NCI-H82 (cell line): ENCODE results near the gene TRAK1.
A peak's percentile ranks its signal among the peaks of the same experiment; 100 is the strongest.
"Not testable (repeated sequence)": the region's sequence is repeated elsewhere in the genome, so short reads cannot be mapped to it uniquely, and the experiment has no call there.

Experiments
- DNase-seq: peaks from one replicate; lab custom pipeline; 2025; lab: John Stamatoyannopoulos, UW

The TRAK1 gene, protein sequence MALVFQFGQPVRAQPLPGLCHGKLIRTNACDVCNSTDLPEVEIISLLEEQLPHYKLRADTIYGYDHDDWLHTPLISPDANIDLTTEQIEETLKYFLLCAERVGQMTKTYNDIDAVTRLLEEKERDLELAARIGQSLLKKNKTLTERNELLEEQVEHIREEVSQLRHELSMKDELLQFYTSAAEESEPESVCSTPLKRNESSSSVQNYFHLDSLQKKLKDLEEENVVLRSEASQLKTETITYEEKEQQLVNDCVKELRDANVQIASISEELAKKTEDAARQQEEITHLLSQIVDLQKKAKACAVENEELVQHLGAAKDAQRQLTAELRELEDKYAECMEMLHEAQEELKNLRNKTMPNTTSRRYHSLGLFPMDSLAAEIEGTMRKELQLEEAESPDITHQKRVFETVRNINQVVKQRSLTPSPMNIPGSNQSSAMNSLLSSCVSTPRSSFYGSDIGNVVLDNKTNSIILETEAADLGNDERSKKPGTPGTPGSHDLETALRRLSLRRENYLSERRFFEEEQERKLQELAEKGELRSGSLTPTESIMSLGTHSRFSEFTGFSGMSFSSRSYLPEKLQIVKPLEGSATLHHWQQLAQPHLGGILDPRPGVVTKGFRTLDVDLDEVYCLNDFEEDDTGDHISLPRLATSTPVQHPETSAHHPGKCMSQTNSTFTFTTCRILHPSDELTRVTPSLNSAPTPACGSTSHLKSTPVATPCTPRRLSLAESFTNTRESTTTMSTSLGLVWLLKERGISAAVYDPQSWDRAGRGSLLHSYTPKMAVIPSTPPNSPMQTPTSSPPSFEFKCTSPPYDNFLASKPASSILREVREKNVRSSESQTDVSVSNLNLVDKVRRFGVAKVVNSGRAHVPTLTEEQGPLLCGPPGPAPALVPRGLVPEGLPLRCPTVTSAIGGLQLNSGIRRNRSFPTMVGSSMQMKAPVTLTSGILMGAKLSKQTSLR

DNA sequence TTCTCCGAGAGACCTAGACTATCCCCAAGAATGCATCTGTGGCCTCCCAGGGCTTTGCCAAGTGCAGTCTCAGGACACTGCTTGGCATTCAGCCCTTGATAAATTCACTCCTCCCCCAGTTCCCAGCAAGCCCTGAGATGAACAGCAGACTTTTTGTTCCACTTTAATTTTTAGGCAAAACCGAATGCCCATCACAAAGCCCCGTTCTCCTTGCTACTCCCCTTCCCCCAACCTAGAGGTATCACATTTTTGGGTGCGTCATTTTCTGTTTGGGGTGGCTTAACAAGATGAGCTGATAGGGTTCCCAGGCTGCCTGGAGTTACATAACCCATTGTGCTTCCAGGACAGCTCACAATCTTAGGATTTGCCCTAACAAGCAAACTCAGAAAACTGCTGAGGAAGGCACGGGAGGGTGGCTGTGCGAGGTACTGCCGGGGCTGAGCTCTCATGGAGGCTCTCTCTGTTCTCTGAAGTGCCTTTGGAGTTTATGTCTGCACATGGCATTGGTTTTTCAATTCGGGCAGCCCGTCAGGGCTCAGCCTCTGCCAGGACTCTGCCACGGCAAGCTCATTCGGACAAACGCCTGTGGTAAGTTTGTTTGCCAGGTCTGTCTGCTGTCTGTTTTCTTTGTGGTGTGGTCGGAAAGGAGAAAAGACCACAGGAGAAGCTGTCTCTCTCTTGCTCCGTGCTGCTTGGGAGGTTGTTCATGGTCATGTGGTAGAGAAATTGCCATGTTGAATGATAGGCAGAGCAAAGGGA, at the start of gene TRAK1:
TRAK1 (plus strand) TSS at position 385 of the 759 bp plus-strand sequence; CDS start at position 498, 113 bp downstream.
- DNase-seq: no peak

DNA sequence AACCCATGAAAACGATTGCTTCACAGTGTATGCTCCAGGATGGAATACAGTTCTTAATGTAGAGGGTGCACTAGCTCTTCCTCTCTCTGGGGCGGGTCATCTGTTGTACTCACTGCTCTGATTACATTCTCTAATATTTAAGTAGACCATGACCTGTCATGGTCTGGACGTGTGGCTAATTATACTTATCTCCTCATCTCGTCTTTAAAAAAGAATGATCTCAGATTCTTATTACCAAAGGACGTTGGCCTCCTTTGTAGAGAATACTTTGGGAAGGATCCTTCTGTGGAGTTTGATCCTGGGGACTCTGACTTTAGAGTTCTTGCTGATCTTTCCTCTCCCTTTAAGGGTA, 48.4 kb upstream of the TRAK1 start:
- DNase-seq: peak; percentile 83

GRCh38 chr3:42043099-42043813, 47.9 kb upstream of the TRAK1 start:
- peak; percentile 92 for DNase-seq

DNA sequence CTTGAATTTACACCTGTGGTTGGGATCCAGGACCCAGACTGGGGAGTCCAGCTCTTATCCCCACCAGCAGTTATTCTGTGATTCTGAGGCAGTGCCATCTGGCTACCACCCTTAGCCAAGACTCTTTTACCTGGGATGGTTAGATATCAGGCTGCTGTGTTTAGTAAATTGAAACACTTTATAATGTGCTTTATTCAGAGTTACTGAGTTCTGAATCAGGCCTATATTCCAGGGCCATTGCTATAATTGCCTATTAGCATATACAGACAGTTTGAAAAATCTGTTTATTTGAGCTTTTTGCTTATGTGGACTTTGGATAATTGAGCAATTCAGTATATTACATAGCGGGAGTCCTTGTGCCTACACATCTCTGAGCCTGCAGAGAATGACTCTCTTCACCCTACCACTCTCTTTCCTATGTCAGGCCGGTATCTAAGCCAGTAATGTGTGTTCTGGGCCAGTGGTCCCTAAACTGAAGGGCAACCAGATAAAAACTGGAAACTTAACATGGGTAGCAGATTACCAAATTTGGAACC, 45.4 kb upstream of the TRAK1 start:
- peak; percentile 25 for DNase-seq

- not testable (repeated sequence) for DNase-seq
Measured at GRCh38 chr3:42048526-42048925, 42.6 kb upstream of the TRAK1 start.

DNA sequence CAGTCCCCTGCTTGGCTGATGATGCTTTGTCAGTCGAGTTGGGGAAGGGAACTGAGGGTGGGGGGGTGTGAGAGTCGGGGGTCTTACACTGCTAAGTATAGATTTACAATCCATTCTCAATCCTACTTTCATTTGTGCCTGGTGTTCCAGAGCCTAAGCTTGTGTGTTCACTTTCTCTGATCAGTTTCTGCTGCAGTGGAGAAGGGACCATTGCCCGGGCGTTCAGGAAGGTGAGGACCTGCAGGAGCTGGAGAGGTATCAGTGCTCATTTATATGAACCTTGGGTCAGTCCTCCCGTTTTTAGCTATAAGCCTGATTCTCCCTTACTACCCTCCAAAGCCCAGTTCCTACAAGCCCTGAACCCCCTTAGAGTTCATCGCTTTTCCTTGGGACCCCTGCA, 41.0 kb upstream of the TRAK1 start:
- no peak for DNase-seq

DNA sequence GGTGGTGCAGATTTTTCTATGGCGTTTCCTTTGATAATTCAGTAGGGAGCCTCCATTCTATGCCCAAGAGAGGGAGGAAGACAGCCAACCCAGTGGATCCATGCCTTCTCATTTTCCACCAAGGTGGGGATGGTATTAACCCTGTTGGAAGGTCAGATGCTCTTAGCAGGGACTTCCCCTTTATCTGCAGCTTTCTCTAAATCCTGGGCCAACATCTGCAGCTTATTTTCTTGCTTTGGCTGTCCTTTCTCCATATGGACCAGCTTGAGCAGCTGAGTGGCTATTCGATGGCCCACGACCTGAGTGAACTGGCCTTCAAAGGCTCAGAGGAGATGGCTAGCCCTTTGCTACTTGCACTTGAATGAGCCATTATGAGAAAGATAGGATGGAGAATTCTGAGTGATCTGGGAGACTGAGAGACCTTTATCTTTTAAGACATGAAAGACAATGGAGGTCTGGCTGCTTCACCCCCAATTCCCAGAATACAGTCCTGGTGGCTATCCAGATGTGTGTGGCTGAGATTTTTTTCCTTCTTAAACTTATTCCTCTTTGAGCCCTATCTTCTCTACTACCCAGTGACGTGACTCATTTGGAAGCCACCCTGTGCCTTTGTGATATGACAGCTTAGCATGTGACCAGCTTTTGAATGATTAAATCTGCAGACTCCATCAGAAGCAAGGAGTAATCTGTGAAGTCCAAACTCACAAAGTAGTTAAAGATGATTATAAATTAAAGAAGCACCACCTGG, 39.6 kb upstream of the TRAK1 start:
- peak; percentile 60 for DNase-seq

GRCh38 chr3:42052132-42052483, 39.0 kb upstream of the TRAK1 start:
- no peak for DNase-seq

DNA sequence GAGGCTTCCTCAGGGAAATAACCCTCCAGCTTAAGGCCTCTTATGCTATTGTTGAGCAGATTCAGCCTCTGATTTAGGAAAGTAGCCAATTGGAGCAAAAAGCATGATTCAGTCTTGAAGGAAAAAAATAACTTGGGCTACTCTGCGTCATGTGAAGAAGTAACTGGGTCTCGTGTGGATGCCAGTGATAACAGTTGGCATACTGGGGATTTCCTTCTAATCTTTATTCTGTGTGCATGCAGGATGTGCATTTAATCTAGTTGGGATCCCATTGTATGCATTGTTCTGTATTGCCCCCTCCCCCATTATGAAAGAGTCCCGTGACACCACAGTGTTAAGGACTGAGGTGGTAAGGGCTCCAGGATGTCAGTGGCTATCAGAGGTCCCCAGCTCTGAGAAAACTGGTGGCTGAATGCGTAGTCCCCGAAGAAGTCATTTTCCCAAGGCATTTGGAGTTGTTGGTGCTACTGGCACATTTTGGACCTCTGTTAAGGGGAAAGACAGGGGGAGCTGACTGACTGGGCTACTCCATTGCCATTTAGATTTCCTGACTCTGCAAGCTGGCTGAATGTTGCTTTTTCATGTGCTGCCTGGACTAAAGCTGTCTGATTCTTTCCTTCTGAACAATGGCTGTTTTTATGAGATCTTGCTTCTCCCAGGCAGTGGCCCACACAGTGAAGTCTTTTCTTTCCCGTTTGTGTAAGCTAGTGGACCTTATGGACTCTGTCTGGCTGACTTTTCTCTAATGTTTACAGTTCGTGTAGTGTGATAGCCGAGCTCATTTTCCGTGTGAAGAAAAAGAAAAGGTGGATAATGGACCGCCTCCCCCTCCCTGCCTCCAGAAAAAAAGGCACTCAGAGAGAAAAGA, 38.4 kb upstream of the TRAK1 start:
- no peak for DNase-seq

- no peak for DNase-seq
Measured at GRCh38 chr3:42053476-42053875, 37.7 kb upstream of the TRAK1 start.

DNA sequence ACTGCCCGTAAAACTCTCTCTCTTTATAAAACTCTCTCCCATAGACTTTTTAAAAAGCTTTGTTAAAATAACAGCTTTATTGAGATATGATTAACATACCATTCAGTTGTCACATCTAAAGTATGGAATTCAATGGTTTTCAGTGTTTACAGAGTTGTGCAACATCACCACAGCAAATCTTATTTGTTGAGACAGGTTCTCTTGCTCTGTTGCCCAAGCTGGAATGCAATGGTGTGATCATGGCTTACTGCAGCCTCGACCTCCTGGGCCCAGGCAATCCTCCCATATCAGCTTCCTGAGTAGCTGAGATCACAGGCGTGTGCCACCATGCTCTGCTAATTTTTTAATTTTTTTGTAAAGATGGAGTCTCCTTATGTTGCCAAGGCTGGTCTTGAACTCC, 35.9 kb upstream of the TRAK1 start:
- DNase-seq: no peak

DNA sequence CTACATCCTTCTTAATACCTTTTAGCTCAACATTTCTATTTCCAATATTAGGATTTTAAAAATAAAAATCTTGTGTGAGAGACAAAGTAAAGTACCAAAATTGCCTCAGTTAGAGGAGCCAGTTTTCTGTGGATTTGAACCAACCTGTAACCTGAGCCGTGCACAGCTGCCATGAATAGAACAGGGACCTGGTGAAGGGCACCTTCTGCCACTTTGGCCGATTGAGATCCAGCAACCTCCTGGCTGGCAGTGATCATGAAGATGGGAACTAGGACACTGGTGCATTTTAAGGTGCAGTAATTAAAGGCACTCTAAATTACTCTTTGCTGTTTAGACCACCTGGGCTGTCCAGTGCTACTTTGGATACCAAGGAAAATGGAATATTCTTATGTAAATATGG, 34.3 kb upstream of the TRAK1 start:
- peak; percentile 4 for DNase-seq

- DNase-seq: no peak
Measured at GRCh38 chr3:42057561-42058211, 33.5 kb upstream of the TRAK1 start.

- no peak for DNase-seq
Measured at GRCh38 chr3:42061025-42061712, 30.0 kb upstream of the TRAK1 start.

DNA sequence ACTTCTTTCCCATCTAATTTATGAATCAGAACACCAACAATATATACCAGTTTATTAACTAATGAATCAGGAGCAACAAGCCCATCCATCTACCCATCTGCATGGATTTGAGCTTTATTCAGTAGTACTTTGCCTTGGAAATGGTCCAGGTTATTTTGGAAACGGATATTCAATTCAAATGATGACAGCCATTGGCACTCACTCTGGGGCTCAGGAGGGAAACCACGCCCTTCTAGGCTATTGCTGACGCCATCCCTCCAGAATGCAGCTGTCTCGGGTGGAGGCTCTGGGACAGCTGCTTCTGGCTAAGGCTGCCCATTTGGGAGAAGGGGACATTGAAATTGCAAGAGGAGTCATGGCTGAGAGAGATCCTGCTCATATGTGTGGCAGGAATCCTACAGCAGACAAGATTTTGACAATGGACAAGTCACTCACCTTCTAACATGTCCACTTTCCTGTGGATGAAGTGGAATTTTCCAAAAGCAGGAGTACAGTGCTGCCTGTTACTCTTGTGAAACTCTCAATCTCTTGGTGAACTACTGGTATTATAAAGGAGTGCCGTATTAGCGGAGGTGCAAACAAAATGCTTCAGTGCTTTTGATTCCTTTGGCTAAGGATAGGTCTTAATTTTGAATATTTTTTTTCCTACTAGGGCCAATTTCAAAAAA, 29.3 kb upstream of the TRAK1 start:
- DNase-seq: peak; percentile 28

DNA sequence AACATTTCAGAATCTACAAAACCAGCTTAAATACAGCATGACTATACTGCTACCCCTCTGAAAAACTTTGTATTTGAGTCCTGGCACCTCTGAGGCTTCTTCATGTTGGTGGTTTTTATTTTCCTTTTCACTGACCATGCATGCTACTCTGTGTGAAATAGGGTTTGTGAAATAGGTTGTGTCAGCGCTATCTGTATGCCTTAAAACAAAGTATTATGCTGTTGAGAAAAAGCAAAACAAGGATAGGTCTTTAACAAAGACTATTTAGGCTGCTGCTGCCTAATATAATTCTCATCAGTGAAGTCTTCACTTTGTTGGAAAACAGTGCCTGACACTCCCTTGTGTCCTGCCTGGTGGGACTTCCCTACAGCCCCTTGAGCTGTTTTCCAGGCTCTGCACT, 28.7 kb upstream of the TRAK1 start:
- DNase-seq: no peak

DNA sequence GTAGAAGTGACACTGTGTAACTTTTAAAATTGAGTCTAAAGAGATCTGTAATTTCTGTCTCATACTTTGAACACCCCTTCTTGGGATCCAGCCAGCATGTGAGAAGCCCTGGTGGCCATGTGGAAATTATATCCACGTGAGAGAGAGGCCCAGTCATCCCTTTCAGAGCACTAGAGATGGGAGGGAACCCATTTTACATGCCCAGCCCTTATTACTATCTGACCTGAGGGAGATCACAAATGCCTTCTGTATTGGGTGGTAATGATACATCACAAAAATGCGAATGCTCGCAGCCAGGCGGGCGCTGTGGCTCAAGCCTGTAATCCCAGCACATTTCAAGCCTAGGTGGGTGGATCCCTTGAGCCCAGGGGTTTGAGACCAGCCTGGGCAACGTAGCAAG, 27.3 kb upstream of the TRAK1 start:
- DNase-seq: no peak
